Choroid plexus epithelial cell (primary cell): ENCODE results near the gene TPST2.

ENCODE experiments used
- DNase-seq: peaks from one replicate; pipeline ENCODE4 v3.0.0-alpha.2; 2010; ENCODE audit warnings: low read depth
- H3K4me3 ChIP-seq: 2 replicates; pipeline ENCODE4 v1.5.1; 2011; ENCODE audit warnings: low read depth, mild to moderate bottlenecking, control low read depth, low read length, moderate library complexity
- TF ChIP-seq, protein P1 (sequence below): conservative IDR thresholded peaks from 2 replicates; pipeline ENCODE4 v1.5.1; 2011; ENCODE audit warnings: low read depth, mild to moderate bottlenecking, control low read depth, inconsistent platforms, low read length, moderate library complexity

TPST2 gene

DNA sequence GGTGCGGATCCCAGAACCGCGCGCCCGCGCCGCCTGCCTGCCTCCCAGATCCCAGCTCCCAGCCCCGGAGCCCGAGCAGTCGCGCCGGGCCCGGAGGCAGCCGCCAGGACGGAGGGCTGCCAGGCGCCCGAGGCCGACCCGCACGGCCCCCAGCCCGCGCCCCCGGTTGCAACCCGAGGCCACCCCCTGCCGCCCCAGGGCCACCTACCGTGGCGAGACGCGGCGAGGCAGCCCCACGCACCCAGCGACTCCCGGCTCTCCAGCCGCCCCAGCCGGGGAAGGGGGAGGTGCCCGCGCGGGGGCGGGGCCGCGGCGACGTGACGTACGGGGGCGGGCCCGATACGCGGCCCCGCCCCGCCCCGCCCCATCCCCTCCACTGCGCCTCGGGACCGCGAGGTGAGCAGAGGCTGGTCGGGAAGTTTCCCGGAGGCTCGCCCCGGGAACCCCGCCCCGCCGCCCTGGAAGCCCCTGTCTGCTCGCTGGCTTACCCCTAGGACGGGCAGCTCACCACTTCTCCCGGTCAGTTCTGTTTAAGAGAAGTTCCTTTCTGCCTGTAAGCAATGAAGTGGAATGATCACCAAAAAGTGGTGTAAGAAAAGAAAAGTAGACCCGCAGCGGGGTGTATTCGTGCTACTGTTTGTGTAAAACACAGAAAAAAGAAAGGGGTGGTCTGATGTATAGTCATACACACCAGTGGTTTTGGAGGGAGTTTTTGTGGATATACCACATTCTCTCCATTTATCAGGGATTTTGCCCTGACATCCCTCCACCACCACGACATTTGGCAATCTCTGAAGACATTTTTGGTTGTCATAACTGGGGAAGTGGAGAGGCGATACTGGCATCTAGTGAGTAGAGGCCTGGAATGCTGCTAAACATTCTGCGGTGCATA is at the start of gene TPST2:
Gene TPST2 (minus strand): TSS at position 288 of the 892 bp plus-strand sequence. CDS start 48,502 bp downstream, outside the sequence.
- peak within 1 kb of the TSS; percentile 70 for H3K4me3 ChIP-seq
- DNase-seq, result peak; percentile 76
- TF ChIP-seq, protein P1, sequence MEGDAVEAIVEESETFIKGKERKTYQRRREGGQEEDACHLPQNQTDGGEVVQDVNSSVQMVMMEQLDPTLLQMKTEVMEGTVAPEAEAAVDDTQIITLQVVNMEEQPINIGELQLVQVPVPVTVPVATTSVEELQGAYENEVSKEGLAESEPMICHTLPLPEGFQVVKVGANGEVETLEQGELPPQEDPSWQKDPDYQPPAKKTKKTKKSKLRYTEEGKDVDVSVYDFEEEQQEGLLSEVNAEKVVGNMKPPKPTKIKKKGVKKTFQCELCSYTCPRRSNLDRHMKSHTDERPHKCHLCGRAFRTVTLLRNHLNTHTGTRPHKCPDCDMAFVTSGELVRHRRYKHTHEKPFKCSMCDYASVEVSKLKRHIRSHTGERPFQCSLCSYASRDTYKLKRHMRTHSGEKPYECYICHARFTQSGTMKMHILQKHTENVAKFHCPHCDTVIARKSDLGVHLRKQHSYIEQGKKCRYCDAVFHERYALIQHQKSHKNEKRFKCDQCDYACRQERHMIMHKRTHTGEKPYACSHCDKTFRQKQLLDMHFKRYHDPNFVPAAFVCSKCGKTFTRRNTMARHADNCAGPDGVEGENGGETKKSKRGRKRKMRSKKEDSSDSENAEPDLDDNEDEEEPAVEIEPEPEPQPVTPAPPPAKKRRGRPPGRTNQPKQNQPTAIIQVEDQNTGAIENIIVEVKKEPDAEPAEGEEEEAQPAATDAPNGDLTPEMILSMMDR, result peak; percentile 6

DNA sequence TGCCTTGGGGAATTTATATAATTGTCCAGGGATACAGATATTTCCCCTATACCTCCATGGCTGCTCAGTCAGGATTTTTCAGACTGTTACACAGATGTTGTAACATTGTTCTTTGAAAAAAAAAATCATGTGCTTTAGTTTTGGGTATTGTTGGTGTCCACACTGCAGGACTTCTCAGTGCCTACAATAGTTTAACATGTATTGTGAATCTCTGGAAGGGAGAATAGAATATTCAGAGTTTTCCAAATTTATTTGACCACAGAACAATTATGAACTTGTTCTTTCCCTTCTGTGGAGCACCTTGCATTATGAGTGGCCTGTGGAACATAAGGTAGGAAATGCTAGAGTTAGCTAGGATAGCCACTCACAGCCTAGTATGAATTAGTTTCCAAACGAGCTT is 46.4 kb upstream of the TPST2 start:
- no peak for DNase-seq
- TF ChIP-seq, protein P1, result no peak
- no peak overlapping the region for H3K4me3 ChIP-seq

DNA sequence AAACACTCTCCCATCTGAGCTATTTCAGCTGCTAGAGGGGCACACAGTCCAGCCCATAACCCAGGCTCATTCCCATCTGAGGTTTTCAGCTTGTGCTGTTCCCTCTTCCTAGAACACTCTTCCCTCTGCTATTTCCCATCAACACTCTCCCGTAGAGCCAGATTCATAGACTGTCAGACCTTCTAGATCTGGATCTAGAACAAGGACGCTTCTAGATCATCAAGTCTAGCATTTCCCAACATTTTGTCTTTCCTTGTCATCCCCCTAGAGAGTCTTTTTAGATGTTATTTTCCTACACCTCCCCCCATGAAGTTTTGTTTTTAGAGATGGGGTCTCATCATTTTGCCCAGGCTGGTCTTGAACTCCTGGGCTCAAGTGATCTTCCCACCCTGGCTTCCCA is 45.2 kb upstream of the TPST2 start:
- no peak for DNase-seq
- no peak overlapping the region for H3K4me3 ChIP-seq
- TF ChIP-seq, protein P1, result no peak

DNA sequence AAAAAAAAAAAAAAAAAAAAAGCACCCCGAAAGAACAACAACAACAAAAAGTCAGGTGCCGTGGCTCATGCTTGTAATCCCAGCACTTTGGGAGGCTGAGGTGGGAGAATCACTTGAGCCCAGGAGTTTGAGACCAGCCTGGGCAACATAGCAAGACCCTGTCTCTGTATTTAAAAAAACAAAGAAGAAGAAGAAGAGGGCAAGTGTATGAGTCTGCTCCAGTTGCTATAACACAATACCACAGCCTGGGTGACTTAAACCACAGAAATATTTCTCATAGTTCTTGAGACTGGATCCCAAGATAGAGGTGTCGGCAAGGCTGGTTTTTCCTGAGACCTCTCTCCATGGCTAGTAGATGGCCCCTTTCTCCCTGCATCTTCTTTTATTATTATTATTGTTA is 44.3 kb upstream of the TPST2 start:
- DNase-seq, result no peak
- TF ChIP-seq, protein P1, result no peak
- H3K4me3 ChIP-seq, result no peak overlapping the region

DNA sequence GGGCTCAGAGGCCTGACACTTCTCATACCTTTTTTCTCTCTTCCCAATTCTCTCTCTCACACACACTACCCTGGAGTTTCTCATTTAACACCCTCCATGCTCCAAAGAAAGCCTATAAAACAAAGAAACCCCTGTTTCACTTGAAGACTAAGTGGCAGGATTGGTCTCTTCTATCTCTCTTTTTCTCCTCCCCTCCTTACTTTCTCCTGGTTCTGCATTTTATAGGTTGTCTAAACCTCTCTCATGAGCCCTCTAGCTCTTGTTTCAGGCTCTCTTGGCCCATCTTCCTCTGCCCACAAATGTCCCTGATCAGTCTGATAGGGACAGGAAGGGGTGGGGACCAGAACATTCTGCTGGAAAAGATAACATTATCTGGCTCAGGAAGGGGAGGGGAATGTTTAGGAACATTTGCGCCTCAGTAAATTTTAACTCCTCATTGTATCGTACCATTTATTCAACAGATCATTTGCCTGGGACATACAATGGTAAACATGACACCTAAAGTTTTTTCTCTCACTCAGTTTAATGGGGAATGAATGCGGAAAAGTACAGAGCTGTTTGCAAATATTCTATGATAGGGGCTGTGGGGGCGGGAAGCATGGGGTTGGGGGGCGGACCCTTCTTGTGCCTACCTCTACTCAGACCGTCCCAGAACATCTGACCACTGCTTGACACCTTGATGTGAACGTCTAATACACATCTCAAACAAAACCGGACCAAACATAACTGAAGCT is 42.7 kb upstream of the TPST2 start:
- TF ChIP-seq, protein P1, result no peak
- H3K4me3 ChIP-seq, result no peak overlapping the region
- DNase-seq, result no peak

DNA sequence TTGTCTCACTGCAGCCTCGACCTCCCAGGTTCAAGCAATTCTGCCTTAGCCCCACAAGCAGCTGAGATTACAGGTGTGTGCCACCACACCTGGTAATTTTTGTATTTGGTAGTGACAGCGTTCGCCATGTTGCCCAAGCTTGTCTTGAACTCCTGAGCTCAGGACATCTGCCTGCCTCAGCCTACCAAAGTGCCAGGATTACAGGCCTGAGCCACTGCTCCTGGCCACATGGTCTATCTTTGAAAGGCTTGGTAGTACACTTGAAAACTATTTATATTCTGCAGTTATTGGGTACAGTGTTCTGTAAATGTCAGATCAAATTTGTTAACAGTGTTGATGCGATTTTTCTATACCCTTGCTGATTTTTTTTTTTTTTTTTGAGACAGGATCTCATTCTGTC is 41.4 kb upstream of the TPST2 start:
- TF ChIP-seq, protein P1, result no peak
- no peak overlapping the region for H3K4me3 ChIP-seq
- DNase-seq, result no peak
